HuH-7 (cell line): ENCODE measurements around the gene TMEM178A.

Experiments used
- DNase-seq: peaks from one replicate; pipeline ENCODE4 v3.0.0; 2011; ENCODE audit warnings: low spot score

Gene TMEM178A

DNA sequence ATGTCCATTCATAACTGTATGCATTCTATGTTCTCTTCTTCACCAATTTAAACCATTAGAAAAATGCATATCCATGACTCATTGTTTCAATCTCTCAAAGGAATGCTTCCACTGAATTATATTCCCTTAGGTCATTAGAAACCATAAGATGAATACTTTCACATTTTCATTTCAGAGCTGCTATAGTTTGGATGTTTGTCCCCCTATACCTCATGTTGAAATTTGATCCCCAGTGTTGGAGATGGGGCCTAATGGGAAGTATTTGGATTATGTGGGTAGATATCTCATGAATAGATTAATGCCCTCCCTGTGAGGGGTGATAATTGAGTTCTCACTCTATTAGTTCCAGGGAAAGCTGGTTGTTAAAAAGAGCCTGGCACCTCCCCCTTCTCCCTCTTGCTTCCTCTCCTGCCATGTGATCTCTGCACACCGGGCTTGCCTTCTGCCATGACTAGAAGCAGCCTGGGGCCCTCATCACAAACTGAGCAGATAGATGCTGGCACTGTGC is 77.6 kb downstream of the TMEM178A start:
- DNase-seq, result no peak

DNA sequence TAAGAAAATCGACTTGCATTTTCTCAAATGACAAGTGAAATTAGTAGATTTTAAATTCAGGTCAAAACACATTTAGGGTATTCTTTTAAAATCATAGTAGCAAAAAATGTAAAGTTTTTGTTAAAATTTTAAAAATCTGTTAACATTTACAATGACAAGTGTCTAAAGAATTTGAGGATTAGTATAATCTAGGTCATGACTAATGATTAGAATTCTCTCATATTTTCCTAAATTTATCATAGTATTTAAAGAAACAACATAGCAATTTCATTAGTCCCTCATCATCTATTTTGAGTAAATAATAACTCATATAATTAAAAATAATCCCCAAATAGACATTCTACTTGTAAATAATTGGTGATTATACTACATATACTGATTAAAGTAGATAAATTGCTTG is 89.7 kb downstream of the TMEM178A start:
- DNase-seq, result no peak

DNA sequence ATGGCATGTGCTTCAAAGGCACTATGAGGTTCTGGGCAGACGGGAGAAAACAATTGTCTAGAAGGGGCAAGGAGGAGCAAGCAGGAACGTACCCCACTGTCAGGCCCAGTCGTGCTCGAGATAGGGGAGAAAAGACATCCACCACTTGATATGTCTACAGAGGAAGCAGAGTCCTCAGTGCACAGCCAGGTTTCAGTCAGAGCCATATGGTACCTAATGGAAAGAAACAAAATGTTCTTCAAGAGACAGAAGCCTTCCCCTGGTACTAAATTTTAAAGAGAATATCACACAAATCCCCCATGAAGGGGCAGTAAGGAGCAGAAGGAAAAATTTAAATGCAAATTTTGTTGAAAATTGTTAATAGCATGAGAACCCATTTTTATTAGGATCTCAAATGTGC is 91.4 kb downstream of the TMEM178A start:
- DNase-seq, result no peak

DNA sequence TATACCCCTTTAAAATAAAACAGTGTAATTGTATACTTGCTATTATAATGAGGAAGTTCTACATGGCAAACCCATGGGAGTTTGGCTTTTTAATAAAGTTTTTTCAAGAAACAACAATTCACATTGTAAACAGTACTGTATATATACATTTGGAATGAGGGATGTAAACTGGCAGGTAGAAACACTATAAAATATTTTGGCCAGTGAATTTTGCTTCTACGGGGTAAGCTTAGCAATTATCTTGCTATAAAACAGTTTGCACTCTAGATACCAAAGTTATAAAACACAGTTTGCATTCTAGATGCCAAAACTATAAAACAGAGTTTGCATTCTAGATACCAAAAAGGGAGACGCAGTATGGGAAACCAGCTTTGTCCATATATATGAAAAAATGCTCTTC is 96.7 kb downstream of the TMEM178A start:
- no peak for DNase-seq
